Kidney epithelial cell (primary cell): ENCODE data around the gene PLK3. TPM values are rescaled to one million over a fixed set of nuclear protein-coding genes. Genes with fewer than 3 reads are reported as not detected.

Source experiments
- DNase-seq: peaks from one replicate; pipeline ENCODE4 v3.0.0-alpha.2; 2010; ENCODE audit warnings: low read depth
- H3K27me3 ChIP-seq: 2 replicates; pipeline ENCODE4 v1.6.0; 2011; ENCODE audit warnings: low read length; ENCODE audit not compliant: control insufficient read depth, insufficient read depth
- H3K36me3 ChIP-seq: 2 replicates; pipeline ENCODE4 v1.5.1; 2011; ENCODE audit warnings: low read length; ENCODE audit not compliant: control insufficient read depth, insufficient read depth
- H3K4me3 ChIP-seq: 2 replicates; pipeline ENCODE4 v1.5.1; 2011; ENCODE audit warnings: low read depth, mild to moderate bottlenecking, control low read depth, low read length
- total RNA-seq: library from RNA; depleted of rRNA; stranded (reverse); fragments of >200 nt; gene quantifications from 2 replicates; pipeline ENCODE4 v1.2.3, GENCODE V29; 2015
- TF ChIP-seq, protein P1 (sequence below): IDR thresholded peaks from 2 replicates; pipeline ENCODE4 v1.5.1; 2011; ENCODE audit warnings: mild to moderate bottlenecking, moderate library complexity, low read length, control low read depth, inconsistent platforms; ENCODE audit not compliant: insufficient read depth, poor library complexity, severe bottlenecking

The PLK3 gene
- total RNA-seq, 1 donor from 2014 or later: 53.7 TPM

DNA sequence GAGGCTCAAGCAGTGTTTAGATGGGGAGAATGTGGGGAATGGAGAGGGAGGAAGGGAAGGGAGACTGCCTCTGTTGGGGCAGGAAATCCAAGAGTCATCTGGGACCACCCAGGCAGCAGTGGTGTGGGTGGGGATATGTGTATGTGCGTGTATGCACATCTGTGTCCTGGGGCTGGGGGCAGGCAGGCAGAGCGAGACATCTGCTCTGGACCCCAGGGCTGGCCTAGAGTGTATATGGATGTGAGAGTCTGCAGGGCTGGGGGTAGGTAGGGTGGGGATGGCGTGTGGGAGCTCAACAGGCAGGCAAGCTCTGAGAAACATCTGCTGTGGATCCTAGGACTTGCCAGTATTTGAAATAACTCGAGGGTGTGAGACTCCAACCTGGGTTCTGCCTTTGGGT, 39.4 kb downstream of the PLK3 start:
- no peak overlapping the region for H3K4me3 ChIP-seq
- H3K27me3 ChIP-seq: no peaks in the 10 kb centered on the region
- TF ChIP-seq, protein P1, sequence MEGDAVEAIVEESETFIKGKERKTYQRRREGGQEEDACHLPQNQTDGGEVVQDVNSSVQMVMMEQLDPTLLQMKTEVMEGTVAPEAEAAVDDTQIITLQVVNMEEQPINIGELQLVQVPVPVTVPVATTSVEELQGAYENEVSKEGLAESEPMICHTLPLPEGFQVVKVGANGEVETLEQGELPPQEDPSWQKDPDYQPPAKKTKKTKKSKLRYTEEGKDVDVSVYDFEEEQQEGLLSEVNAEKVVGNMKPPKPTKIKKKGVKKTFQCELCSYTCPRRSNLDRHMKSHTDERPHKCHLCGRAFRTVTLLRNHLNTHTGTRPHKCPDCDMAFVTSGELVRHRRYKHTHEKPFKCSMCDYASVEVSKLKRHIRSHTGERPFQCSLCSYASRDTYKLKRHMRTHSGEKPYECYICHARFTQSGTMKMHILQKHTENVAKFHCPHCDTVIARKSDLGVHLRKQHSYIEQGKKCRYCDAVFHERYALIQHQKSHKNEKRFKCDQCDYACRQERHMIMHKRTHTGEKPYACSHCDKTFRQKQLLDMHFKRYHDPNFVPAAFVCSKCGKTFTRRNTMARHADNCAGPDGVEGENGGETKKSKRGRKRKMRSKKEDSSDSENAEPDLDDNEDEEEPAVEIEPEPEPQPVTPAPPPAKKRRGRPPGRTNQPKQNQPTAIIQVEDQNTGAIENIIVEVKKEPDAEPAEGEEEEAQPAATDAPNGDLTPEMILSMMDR: no peak
- no peak for DNase-seq
- H3K36me3 ChIP-seq: no peaks in the 10 kb centered on the region

DNA sequence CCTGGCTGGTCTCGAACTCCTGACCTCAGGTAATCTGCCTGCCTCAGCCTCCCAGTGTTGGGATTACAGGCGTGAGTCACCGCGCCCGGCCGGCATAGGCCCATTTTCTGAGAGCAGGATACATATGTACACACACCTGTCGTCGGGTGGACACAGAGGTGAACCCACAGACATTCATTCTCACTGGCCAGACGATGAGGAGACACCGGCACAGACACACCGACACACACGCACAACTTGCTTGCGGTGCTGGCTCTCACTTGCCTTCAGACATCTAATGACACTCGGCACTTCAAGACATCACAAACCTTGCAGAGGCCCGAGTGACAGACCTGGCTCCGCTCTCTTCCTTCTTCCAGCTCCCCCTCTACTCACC, 42.3 kb downstream of the PLK3 start:
- Histone ChIP-seq H3K4me3 (peak overlapping the region; percentile 50), H3K27me3 (no peaks in the 10 kb centered on the region), H3K36me3 (no peaks in the 10 kb centered on the region)
- TF ChIP-seq, protein P1: no peak
- DNase-seq: no peak

DNA sequence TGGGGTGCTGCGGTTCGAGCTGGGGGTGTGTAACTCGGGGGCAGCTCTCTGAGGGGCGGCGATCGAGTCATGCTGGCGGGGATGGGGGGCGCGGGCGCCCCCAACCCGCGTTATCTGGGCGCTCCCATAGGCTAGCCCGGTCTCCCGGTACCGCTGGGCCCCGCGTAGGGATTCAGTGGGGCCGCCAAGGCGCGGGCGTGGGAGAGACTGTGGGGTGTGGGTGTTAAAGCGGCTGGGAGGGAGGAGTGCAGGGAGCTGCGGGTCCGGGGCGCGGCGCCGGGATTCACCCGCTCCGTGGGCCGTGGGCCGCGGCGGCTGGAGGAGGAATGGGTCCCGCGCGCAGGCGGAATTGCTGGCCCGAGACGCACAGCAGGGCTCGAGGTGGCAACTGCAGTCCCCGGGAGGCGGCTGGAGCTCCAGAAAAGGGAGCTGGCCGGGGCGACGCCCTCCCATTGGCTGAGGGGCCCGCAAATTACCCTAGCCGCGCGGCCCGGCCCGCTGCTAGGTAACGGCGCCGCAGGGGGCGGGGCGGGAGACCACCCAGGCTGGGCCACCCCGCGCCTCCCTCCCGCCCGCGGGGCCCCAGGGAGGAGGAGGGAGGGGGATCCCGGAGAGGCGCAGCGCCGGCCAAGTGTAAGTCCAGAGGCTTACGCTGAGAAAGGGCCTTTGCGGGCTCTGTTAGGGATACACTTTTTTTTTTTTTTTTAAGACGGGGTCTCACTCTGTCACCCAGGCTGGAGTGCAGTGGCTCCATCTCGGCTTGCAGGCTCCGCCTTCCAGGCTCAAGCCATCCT, 42.9 kb downstream of the PLK3 start, which contains the start of gene PTCH2:
Gene PTCH2, minus strand, starts transcription at position 392 of the 794 bp plus-strand sequence. Its CDS starts 321 bp downstream, at position 71.
- Histone ChIP-seq H3K36me3 (no peaks in the 10 kb centered on the region), H3K27me3 (no peaks in the 10 kb centered on the region), H3K4me3 (peak within 1 kb of the TSS; percentile 50)
- TF ChIP-seq, protein P1: no peak
- DNase-seq: no peak

DNA sequence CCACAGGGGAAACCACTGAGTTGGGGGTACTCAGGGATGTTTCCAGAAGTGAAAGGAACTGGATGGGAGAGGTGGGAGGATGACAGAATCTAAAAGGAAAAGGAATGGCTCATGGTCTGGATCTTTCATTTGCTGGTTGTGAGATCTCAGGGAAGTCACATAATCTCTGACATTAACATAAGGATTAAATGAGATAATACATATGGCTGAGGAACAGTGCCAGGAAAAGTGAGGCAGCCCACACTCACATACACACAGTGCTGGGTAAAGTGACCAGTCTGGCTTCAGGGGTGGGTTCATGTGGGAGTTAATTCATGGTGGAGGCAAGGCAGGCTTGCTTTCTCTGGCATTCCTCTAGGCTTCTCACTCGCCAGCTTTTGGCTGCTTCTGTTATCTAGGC, 46.8 kb downstream of the PLK3 start:
- no peak for DNase-seq
- H3K36me3 ChIP-seq: no peaks in the 10 kb centered on the region
- TF ChIP-seq, protein P1: no peak

DNA sequence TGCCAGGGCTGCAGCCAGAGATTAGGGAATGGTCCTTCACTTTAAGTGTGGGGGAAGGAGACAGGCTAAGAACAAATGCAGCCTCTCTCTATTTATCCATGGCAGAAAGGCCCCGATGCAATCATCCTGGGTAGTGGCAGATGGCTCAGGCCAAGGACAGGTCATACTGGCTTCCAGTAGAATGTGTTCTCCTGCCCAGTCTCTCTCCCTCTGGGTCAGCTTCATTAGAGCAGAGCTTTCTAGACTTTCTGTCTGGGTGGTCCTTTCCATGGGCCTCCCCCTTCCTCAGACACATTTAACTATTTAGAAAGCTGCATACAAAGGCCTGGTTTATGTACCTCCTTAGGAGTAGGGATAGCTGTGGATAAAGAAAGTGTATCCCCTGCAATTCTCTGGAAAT, 47.7 kb downstream of the PLK3 start:
- Histone ChIP-seq H3K4me3 (no peak overlapping the region), H3K27me3 (no peaks in the 10 kb centered on the region), H3K36me3 (no peaks in the 10 kb centered on the region)
- TF ChIP-seq, protein P1: no peak
- DNase-seq: no peak

More for the DNA sequence above, 46.8 kb downstream of the PLK3 start:
- Histone ChIP-seq H3K27me3 (no peaks in the 10 kb centered on the region), H3K4me3 (no peak overlapping the region)
